RWPE2 (cell line): ENCODE data around the gene HOXC5.

Experiments used
- ATAC-seq: fragments of 200-7000 bp; cut with Tn5 transposase; 3 replicates; pipeline ENCODE4 v1.9.1; 2021; ENCODE audit warnings: low read depth
- DNase-seq: peaks from one replicate; pipeline ENCODE4 v3.0.0-alpha.2; 2020; ENCODE audit warnings: low spot score
- H3K27ac ChIP-seq: fragments of 450-650 bp; 2 replicates; pipeline ENCODE4 v1.5.1; 2017; ENCODE audit warnings: mild to moderate bottlenecking; ENCODE audit not compliant: poor library complexity, severe bottlenecking
- H3K27me3 ChIP-seq: fragments of 250-450 bp; sonication (Bioruptor Pico); 2 replicates; pipeline ENCODE4 v1.5.1; 2021; ENCODE audit warnings: mild to moderate bottlenecking, moderate library complexity; ENCODE audit not compliant: insufficient read depth, poor library complexity, severe bottlenecking
- H3K36me3 ChIP-seq: fragments of 250-450 bp; sonication (Bioruptor Pico); 2 replicates; pipeline ENCODE4 v1.5.1; 2020; ENCODE audit warnings: low read depth, mild to moderate bottlenecking, moderate library complexity
- H3K4me1 ChIP-seq: fragments of 250-450 bp; sonication (Bioruptor Pico); 2 replicates; pipeline ENCODE4 v1.5.1; 2021; ENCODE audit warnings: mild to moderate bottlenecking, moderate library complexity; ENCODE audit not compliant: insufficient read depth, poor library complexity, severe bottlenecking
- H3K4me3 ChIP-seq: fragments of 250-450 bp; sonication (Bioruptor Pico); 2 replicates; pipeline ENCODE4 v1.5.1; 2021; ENCODE audit warnings: mild to moderate bottlenecking, moderate library complexity; ENCODE audit not compliant: severe bottlenecking
- H3K9me3 ChIP-seq: fragments of 250-450 bp; sonication (Bioruptor Pico); 2 replicates; pipeline ENCODE4 v1.5.1; 2021; ENCODE audit warnings: mild to moderate bottlenecking, moderate library complexity; ENCODE audit not compliant: severe bottlenecking
- CTCF ChIP-seq: fragments of 450-650 bp; IDR thresholded peaks from one replicate; pipeline ENCODE4 v1.5.1; 2017; ENCODE audit warnings: mild to moderate bottlenecking, moderate library complexity; ENCODE audit not compliant: poor library complexity, severe bottlenecking

HOXC5 gene

GRCh38 chr12:54082397-54082892 is 49.6 kb downstream of the HOXC5 start:
- no peak for TF ChIP-seq CTCF
- no peaks in the 10 kb centered on the region for H3K27me3 ChIP-seq
- no peaks in the 10 kb centered on the region for H3K4me1 ChIP-seq
- ATAC-seq (no peak), DNase-seq (no peak)
- no peaks in the 10 kb centered on the region for H3K36me3 ChIP-seq
- no peaks in the 10 kb centered on the region for H3K9me3 ChIP-seq
- no peak overlapping the region for H3K27ac ChIP-seq
- H3K4me3 ChIP-seq = no peak overlapping the region
